Anterior cingulate cortex (tissue), 58 donors: ENCODE results near the gene MR1.
"Not testable (repeated sequence)": the region's sequence is repeated elsewhere in the genome, so short reads cannot be mapped to it uniquely, and the experiment has no call there.

ENCODE experiments used
- DNase-seq, 58 donors: peaks; one replicate each; lab custom pipeline; 2025; lab: John Stamatoyannopoulos, UW

MR1 gene

GRCh38 chr1:181028196-181028595, 5.6 kb upstream of the MR1 start:
- DNase-seq: no peak

- DNase-seq: no peak
Observed at GRCh38 chr1:181028615-181029014, 5.2 kb upstream of the MR1 start.

- DNase-seq: no peak
Observed at GRCh38 chr1:181032535-181032934, 1.2 kb upstream of the MR1 start.

- peak in 29 of 58 donors; percentile 2 to 57 (median 17) for DNase-seq
Observed at GRCh38 chr1:181033128-181033798, 520 bp upstream of the MR1 start.

- not testable (repeated sequence) for DNase-seq
Observed at GRCh38 chr1:181035210-181035609, 1.4 kb downstream of the MR1 start.

- no peak for DNase-seq
Observed at GRCh38 chr1:181036107-181036836, 2.5 kb downstream of the MR1 start.

GRCh38 chr1:181037386-181037785, 3.6 kb downstream of the MR1 start:
- DNase-seq: no peak

GRCh38 chr1:181038399-181038873, 4.7 kb downstream of the MR1 start:
- peak in 23 of 58 donors; percentile 3 to 54 (median 18) for DNase-seq

- DNase-seq: no peak
Observed at GRCh38 chr1:181040284-181040865, 6.6 kb downstream of the MR1 start.

GRCh38 chr1:181043025-181043888, 9.5 kb downstream of the MR1 start:
- DNase-seq: peak in 1 of 58 donors; percentile 7

GRCh38 chr1:181044449-181044966, 10.7 kb downstream of the MR1 start:
- DNase-seq: no peak

GRCh38 chr1:181045946-181046345, 12.2 kb downstream of the MR1 start:
- not testable (repeated sequence) for DNase-seq

GRCh38 chr1:181049378-181049777, 15.6 kb downstream of the MR1 start:
- no peak for DNase-seq

- no peak for DNase-seq
Observed at GRCh38 chr1:181050922-181051321, 17.1 kb downstream of the MR1 start.

- DNase-seq: no peak
Observed at GRCh38 chr1:181056560-181056959, 22.8 kb downstream of the MR1 start.

GRCh38 chr1:181057079-181057478, 23.3 kb downstream of the MR1 start:
- DNase-seq: no peak

- no peak for DNase-seq
Observed at GRCh38 chr1:181059435-181059834, 25.7 kb downstream of the MR1 start.

- DNase-seq: no peak
Observed at GRCh38 chr1:181060066-181060465, 26.3 kb downstream of the MR1 start.

- not testable (repeated sequence) for DNase-seq
Observed at GRCh38 chr1:181060947-181061346, 27.2 kb downstream of the MR1 start.

GRCh38 chr1:181061487-181061886, 27.7 kb downstream of the MR1 start:
- no peak for DNase-seq
